PC-3 (cell line): Measurements from ENCODE around the gene C1QTNF12. TPM values are rescaled to one million over a fixed set of nuclear protein-coding genes. Genes with fewer than 3 reads are reported as not detected.

Experiments
- ATAC-seq: fragments of 200-7000 bp; cut with Tn5 transposase; 2 replicates; pipeline ENCODE4 v1.9.1; 2020; ENCODE audit warnings: mild to moderate bottlenecking, moderate library complexity
- BruUV-seq: library from RNA; stranded (reverse); fragments of 400-500 nt; replicated peaks from 2 replicates; lab custom pipeline; 2021; lab: Mats Ljungman, UMichigan
- CTCF ChIA-PET: fragments of 300-600 bp; sonication (Branson Sonifier 250); formaldehyde crosslinking; loops from one replicate; lab custom pipeline; 2022; ENCODE audit warnings: antibody characterized with exemption; lab: Charles Lee
- POLR2A ChIA-PET: fragments of 300-600 bp; sonication (Branson Sonifier 250); formaldehyde crosslinking; loops from one replicate; lab custom pipeline; 2022; ENCODE audit warnings: antibody characterized with exemption; ENCODE audit not compliant: unreplicated experiment; lab: Charles Lee
- DNase-seq: peaks from one replicate; pipeline ENCODE4 v3.0.0-alpha.2; 2015
- H2AFZ ChIP-seq: fragments of 300-600 bp; sonication (generic); 2 replicates; pipeline ENCODE4 v1.6.0; 2016; ENCODE audit warnings: antibody characterized with exemption, low read length
- H3F3A ChIP-seq: fragments of 300-600 bp; sonication (generic); one replicate; pipeline ENCODE4 v1.6.0; 2017; ENCODE audit warnings: antibody characterized with exemption, low read length, control low read depth, mild to moderate bottlenecking; ENCODE audit not compliant: unreplicated experiment
- H3K27ac ChIP-seq: fragments of 300-600 bp; sonication (generic); 2 replicates; pipeline ENCODE4 v1.5.1; 2016; ENCODE audit warnings: mild to moderate bottlenecking, low read length
- H3K27me3 ChIP-seq: fragments of 300-600 bp; sonication (generic); 2 replicates; pipeline ENCODE4 v1.6.1; 2016; ENCODE audit warnings: low read length, mixed read lengths
- H3K36me3 ChIP-seq: fragments of 300-600 bp; sonication (generic); 2 replicates; pipeline ENCODE4 v1.6.1; 2016; ENCODE audit warnings: low read depth, mixed run types, low read length, mixed read lengths
- H3K4me1 ChIP-seq: fragments of 300-600 bp; sonication (generic); 2 replicates; pipeline ENCODE4 v1.5.1; 2016; ENCODE audit warnings: low read length; ENCODE audit not compliant: insufficient read depth
- H3K4me2 ChIP-seq: fragments of 300-600 bp; sonication (generic); 2 replicates; pipeline ENCODE4 v1.6.0; 2016; ENCODE audit warnings: low read length
- H3K4me3 ChIP-seq: fragments of 300-600 bp; sonication (generic); 2 replicates; pipeline ENCODE4 v1.5.1; 2016; ENCODE audit warnings: mild to moderate bottlenecking, low read length, mixed read lengths
- H3K79me2 ChIP-seq: fragments of 300-600 bp; sonication (generic); 2 replicates; pipeline ENCODE4 v1.6.1; 2017; ENCODE audit warnings: low read length, mixed read lengths
- H3K9ac ChIP-seq: fragments of 300-600 bp; sonication (generic); 2 replicates; pipeline ENCODE4 v1.6.0; 2016; ENCODE audit warnings: mild to moderate bottlenecking, low read length
- H3K9me2 ChIP-seq: fragments of 300-600 bp; sonication (generic); replicated peaks from 2 replicates; pipeline ENCODE4 v1.6.1; 2016; ENCODE audit warnings: mixed run types, low read length, mixed read lengths
- H3K9me3 ChIP-seq: fragments of 300-600 bp; sonication (generic); 2 replicates; pipeline ENCODE4 v1.6.1; 2016; ENCODE audit warnings: low read length, mixed read lengths
- H4K20me1 ChIP-seq: fragments of 300-600 bp; sonication (generic); 2 replicates; pipeline ENCODE4 v1.6.1; 2016; ENCODE audit warnings: low read length, mixed read lengths
- CTCF ChIP-seq: fragments of 300-600 bp; sonication (generic); conservative IDR thresholded peaks from 2 replicates; pipeline ENCODE4 v1.5.1; 2017; ENCODE audit warnings: antibody characterized with exemption, low read depth, mild to moderate bottlenecking, low read length
- EZH2 ChIP-seq: fragments of 300-600 bp; sonication (generic); IDR thresholded peaks from one replicate; pipeline ENCODE4 v1.6.1; 2017; ENCODE audit warnings: antibody characterized with exemption, mild to moderate bottlenecking, low read length; ENCODE audit not compliant: unreplicated experiment
- EZH2phosphoT487 ChIP-seq: fragments of 300-600 bp; sonication (generic); IDR thresholded peaks from 2 replicates; pipeline ENCODE4 v1.6.1; 2018; ENCODE audit warnings: mild to moderate bottlenecking, antibody characterized with exemption, low read length, borderline replicate concordance
- intact Hi-C: fragments of 100-400 bp; cut with micrococcal nuclease; formaldehyde crosslinking; loops from 2 replicates; pipeline ENCODE4 v1.9.0; 2023
- total RNA-seq: library from RNA; depleted of rRNA; stranded (reverse); fragments of >200 nt; gene quantifications from 2 replicates; pipeline ENCODE4 v1.2.3, GENCODE V29; 2014

Gene C1QTNF12
- total RNA-seq, 1 experiment from 2014 or later: 3.9 TPM

DNA sequence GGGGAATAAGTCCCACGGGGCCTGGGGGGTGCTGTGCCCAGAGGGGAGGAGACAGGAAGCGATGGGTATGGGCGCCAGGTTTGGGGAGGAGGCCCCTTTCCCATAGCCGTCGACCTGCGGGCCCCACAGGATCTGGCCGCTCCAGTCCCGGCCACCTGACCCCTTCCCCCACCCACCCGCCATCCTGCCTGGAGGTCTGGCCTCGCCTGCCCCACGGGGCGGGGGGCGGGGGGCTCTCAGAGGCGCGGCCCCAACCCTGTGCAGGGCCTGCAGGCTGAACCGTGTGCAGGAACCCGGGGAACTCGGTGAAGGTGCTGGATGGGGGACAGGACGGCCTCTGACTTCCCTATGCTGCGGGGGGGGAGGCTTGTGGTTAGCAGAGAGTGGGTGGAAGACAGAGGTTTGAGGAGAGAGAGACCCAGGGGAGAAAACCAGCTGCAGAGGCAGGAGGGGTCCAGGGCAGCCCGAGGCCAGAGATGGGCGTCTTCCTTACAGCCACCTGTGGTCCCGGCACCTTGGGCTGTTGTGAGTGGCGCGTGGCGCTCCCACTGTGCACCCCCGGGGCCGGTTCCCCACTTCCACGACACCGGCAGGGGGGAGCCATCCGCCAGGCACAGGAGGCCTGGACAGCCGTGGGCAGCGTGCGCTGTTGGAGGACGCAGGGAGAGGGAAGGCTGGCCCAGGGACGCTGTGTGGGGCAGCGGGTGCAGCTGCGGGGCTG lies 37.6 kb downstream of the C1QTNF12 start:
- 0 out of 2 replicates have a peak overlapping the region, but pooled peaks have one; percentile 11 for H3K9ac ChIP-seq
- TF ChIP-seq EZH2: no peak
- TF ChIP-seq CTCF: no peak
- TF ChIP-seq EZH2phosphoT487: no peak
- no peaks in the 10 kb centered on the region for H3K9me3 ChIP-seq
- intact Hi-C loops: loop anchor here (2.0 kb wide), 1 partner anchor 92 kb away; the partner anchor contains the start of gene C1orf159
- peak overlapping the region; percentile 84 for H3K4me2 ChIP-seq
- H3K4me1 ChIP-seq: peaks cover 25% of the 10 kb centered on the region
- no peaks in the 10 kb centered on the region for H4K20me1 ChIP-seq
- H3K4me3 ChIP-seq: peak overlapping the region; percentile 60; the same call in 1 of the 2 replicates
- DNase-seq: no peak
- peaks cover 12% of the 10 kb centered on the region for H3K79me2 ChIP-seq
- ATAC-seq: no peak
- CTCF ChIA-PET: no interaction called here
- H3K9me2 ChIP-seq: no peaks in the 10 kb centered on the region
- POLR2A ChIA-PET: interaction anchor here (0.7 kb wide), 3 partner anchors 29 to 93 kb away, joined by 3 to 7 read pairs (median 6); partner anchors contain the start of gene C1orf159
- H3K36me3 ChIP-seq: no peaks in the 10 kb centered on the region
- no TSS peak for BruUV-seq
- H3K27me3 ChIP-seq: no peaks in the 10 kb centered on the region
- peak overlapping the region; percentile 31; the same call in 1 of the 2 replicates for H3K27ac ChIP-seq
- no peaks in the 10 kb centered on the region for H3F3A ChIP-seq
- peak overlapping the region; percentile 72 for H2AFZ ChIP-seq

DNA sequence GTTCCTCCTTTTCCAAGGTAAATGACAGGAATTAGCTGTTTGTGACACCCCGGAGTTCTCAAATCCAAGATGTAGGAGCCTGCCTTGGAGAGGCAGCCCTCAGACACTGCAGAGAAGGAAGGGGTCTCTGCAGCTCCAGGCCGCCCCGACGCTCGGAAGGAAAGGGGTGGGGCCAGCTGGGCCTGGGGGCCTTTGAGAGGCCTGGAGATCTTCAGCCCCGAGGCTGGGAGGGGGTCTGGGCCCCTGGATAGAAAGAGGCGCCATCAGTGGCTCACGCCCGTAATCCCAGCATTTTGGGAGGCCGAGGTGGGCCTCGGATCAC lies 39.0 kb downstream of the C1QTNF12 start:
- no peaks in the 10 kb centered on the region for H3K9me2 ChIP-seq
- no peaks in the 10 kb centered on the region for H3F3A ChIP-seq
- no peak overlapping the region for H3K9ac ChIP-seq
- H3K36me3 ChIP-seq: no peaks in the 10 kb centered on the region
- peak overlapping the region; percentile 9; the same call in 1 of the 2 replicates for H3K27ac ChIP-seq
- BruUV-seq: no TSS peak
- peak; percentile 33 for DNase-seq
- H3K79me2 ChIP-seq: peaks cover 12% of the 10 kb centered on the region
- H3K27me3 ChIP-seq: no peaks in the 10 kb centered on the region
- intact Hi-C loops: no loop called here
- H3K4me1 ChIP-seq: peaks cover 25% of the 10 kb centered on the region
- TF ChIP-seq EZH2: no peak
- TF ChIP-seq CTCF: no peak
- no peak for TF ChIP-seq EZH2phosphoT487
- H2AFZ ChIP-seq: peak overlapping the region; percentile 15; the same call in 1 of the 2 replicates
- ATAC-seq: no peak
- POLR2A ChIA-PET: no interaction called here
- peak overlapping the region; percentile 60; the same call in 1 of the 2 replicates for H3K4me3 ChIP-seq
- H3K4me2 ChIP-seq: peak overlapping the region; percentile 84
- H3K9me3 ChIP-seq: no peaks in the 10 kb centered on the region
- no peaks in the 10 kb centered on the region for H4K20me1 ChIP-seq
- CTCF ChIA-PET: interaction anchor here (1.0 kb wide), 1 partner anchor 86 kb away, joined by 3 read pairs; no protein-coding TSS in a partner anchor
